GM15510 (cell line): ENCODE data around the gene TACO1.

Source experiments
- POLR2A ChIP-seq: IDR thresholded peaks from 3 replicates; pipeline ENCODE4 v1.6.1; 2011; ENCODE audit warnings: borderline replicate concordance; ENCODE audit not compliant: insufficient read length; ENCODE audit errors: extremely low read depth

TACO1 gene

DNA sequence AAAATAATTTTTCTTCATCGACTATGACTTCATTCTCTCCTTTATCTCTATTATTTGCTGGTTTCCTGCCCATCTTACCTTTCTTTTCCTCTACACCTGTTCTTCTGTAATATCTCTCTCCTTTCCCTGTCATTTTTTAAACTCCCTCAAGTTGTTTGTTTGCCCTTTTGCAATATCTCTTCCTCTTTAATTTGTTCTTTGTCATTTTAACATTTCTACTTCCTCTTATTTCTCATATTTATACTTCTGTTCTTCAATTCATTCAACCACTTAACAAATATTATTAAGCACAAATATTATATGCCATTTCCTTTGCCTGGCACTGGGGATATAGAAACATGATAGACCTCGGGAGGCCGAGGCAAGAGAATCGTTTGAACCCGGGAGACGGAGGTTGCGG is 44.2 kb downstream of the TACO1 start:
- TF ChIP-seq POLR2A = no peak

DNA sequence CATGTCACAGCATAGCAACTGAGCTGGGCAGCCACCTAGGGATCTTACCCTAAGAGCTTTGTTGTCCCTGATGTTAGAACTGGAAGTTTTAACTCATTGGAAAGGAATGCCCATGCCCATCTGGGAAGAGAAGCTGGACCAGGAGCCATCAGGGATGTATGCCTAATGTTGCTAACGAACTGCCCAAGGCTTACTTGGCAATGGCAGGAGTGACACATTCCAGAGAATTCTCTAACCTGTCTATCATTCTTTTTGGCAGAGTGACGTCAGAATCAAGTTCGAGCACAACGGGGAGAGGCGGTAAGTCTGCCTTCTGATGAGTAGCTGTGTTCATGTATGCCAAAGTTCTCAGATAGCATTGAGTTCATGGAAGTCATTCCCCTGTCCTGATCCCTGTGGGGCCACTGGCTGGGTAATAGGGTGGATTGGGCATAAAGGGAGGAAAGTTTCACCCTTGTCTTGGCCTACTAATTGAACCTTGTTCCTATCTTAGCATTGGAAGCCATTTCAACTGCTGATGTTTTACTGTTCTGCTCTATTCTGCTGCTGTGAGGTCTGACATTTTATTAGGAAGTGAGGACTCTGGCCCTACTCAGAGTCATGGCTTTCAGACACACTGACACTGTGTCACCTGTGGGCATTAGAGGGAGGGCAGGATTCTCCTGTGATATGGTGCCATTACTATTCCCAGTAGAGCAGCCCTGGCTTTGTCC is 45.2 kb downstream of the TACO1 start:
- TF ChIP-seq POLR2A = no peak

DNA sequence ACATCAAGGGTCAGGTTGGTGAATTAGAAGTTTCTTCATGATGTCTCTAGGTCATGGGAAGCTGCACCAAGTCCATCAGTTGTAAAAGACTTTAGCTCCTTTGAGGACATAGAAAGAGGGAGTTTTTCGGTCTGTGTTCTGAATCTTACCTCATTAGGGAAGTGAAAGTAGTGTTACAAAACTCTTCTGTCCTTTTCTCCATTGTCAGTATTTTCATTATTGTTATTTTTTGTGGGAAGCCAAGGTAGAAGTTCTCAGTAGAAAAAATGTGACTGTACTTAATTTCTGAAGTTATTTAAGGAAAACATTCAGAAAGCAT is 45.8 kb downstream of the TACO1 start:
- TF ChIP-seq POLR2A = no peak

DNA sequence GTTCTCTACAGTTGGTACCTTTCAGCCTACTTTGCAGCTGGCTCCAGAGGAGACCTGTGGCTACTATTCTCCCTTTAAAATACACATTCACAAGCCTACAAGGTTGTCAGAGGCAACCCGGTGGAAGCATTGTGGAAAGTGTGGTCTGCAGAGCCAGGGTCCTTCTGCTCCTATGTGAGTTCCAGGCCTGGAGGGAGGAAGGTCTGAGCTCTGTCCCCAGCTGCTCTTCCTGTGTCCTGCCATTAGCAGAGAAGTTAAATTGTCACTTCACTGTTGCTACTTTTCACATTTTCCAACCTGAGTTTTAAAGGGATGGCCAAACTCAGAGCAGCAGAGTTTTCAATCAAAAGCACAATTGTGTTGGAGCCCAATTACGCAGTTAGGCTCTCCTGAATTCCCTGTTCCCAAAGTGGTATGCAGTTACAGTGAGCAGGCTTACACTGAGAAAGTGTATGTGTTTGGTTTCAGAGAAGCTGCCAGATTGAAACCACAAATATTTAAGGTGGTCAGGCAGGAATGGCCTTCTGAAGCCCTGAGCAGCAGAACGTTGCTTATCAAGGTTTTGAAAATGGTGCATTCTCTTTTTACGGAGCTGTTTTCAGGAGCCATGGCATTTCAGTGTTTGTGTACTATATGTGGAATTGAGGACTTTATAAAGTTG is 46.5 kb downstream of the TACO1 start:
- no peak for TF ChIP-seq POLR2A

DNA sequence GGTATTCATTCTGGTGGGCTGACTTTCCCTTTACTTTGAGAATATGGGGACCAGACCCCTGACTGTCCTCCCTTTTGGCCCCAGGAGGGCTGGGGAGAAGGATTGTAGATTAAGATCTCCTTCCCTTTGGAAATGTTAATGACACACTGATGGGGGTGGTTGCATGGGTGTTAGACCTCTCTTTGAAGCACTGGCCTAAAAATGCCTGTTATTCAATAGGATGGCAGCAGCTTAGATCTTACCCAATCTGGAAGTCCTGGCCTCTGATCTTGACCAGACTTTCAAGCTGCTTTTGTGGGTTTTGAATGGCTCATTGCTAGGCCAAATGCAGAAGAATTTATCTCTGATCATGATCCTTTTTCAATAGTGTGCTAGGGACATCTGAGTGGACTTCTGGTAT is 47.2 kb downstream of the TACO1 start:
- TF ChIP-seq POLR2A = no peak

DNA sequence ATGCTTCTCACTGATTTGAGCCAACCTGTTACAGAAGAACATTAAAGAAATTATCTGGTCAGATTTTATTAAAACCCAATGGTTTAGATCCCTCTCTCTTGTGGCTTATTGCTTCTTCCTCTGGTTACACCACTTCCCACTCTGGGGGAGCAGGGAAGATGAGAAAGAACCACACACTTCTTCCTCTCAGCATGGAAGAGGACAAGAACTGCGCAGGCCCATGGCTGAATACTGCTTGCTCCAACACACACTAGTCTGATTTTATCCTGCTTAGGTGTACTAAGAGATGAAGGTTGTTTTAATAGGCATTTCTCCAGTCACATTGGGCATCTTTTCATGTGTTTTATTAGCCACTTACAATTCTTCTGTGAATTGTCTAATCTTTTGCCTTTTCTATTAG is 49.1 kb downstream of the TACO1 start:
- no peak for TF ChIP-seq POLR2A

DNA sequence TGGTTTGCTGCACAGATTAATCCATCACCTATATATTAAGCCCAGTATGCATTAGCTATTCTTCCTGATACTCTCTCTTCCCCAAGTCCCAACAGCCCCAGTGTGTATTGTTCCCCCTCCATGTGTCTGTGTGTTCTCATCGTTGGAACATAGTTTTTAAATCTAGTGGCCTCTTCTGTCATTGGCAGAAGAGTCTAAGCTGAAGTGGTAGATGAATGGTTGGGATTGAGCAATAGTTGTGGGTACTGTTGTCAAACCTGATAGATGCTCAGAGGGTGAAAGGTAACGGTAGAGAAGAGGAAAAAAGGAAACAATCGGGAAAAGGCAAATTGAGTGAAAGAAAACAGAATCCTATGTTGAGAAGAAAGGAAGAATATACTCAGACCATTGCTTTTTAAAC is 51.4 kb downstream of the TACO1 start:
- TF ChIP-seq POLR2A = no peak

DNA sequence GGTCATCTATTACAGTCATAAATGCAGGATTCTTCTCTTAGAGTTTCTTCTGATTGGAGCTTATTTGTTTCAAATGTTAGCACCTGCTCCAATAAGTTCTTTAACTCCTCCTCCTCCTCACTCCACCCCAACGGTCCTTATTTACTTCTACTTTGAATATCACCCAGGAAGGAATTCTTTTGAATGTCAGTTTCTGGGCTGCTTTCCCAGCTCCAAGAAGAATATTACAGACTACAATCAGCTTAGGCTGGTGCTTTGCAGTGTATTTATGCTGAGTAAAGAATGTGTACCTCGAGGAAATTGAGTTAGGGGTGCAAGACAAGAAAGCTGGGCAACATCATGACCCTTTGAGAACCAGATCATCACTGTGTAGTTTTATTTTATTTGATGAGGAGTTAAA is 52.4 kb downstream of the TACO1 start:
- no peak for TF ChIP-seq POLR2A

DNA sequence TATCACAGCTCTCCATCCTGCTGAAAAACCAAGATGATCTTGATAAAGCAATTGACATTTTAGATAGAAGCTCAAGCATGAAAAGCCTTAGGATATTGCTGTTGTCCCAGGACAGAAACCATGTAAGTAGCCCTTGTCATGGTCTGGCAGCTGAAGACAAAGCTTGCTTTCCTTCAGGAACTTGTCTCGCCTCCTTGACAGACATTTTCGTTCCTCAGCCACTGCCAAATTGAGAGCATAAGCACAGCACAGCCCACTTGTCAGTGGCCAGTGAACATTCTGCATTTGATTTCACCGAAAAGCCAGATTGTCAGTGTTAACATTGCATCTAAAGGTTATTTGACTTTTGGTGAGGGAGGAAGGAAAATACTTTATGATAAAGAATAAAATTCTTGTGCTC is 57.1 kb downstream of the TACO1 start:
- TF ChIP-seq POLR2A = no peak
